Activated B cell treated with CpG ODN at 0.5 μM for 24 hours (primary cell): ENCODE data around the gene PYCARD. TPM values are rescaled to one million over a fixed set of nuclear protein-coding genes. Genes with fewer than 3 reads are reported as not detected.

ENCODE experiments used
- ATAC-seq: fragments of 200-7000 bp; cut with Tn5 transposase; one replicate; pipeline ENCODE4 v1.10.0; 2021; ENCODE audit warnings: low read depth, mild to moderate bottlenecking, moderate library complexity
- CTCF ChIA-PET: fragments of 350-600 bp; sonication (Branson Sonifier 250); formaldehyde crosslinking; loops from one replicate; lab custom pipeline; 2021; ENCODE audit warnings: antibody characterized with exemption; lab: Charles Lee
- POLR2A ChIA-PET: fragments of 350-600 bp; sonication (Branson Sonifier 250); formaldehyde crosslinking; loops from one replicate; lab custom pipeline; 2021; ENCODE audit warnings: antibody characterized with exemption; lab: Charles Lee
- DNase-seq: peaks from one replicate; pipeline ENCODE4 v3.0.0; 2022
- H3K27ac Mint-ChIP-seq: one replicate; pipeline ENCODE4 v1.8.0; 2020; ENCODE audit warnings: mixed read lengths
- H3K27me3 Mint-ChIP-seq: one replicate; pipeline ENCODE4 v1.8.0; 2021; ENCODE audit warnings: mixed read lengths
- H3K36me3 Mint-ChIP-seq: one replicate; pipeline ENCODE4 v1.8.0; 2021; ENCODE audit warnings: low read depth, mixed read lengths
- H3K4me1 Mint-ChIP-seq: one replicate; pipeline ENCODE4 v1.8.0; 2021; ENCODE audit warnings: mixed read lengths
- H3K4me3 Mint-ChIP-seq: one replicate; pipeline ENCODE4 v1.8.0; 2020; ENCODE audit warnings: mild to moderate bottlenecking, mixed read lengths
- H3K9me3 Mint-ChIP-seq: one replicate; pipeline ENCODE4 v1.8.0; 2020; ENCODE audit warnings: mixed read lengths
- CTCF ChIP-seq: fragments of 200-600 bp; IDR thresholded peaks from one replicate; pipeline ENCODE4 v1.8.0; 2022; ENCODE audit warnings: antibody characterized with exemption, mild to moderate bottlenecking
- intact Hi-C: fragments of 100-400 bp; cut with micrococcal nuclease; formaldehyde crosslinking; loops from one replicate; pipeline ENCODE4 v1.15.1; 2024
- total RNA-seq: library from RNA; stranded (reverse); gene quantifications from 2 replicates; pipeline ENCODE4 v1.2.3, GENCODE V29; 2022

Gene PYCARD
- total RNA-seq, 1 donor from 2014 or later = 21.7 TPM

GRCh38 chr16:31190061-31190460 is 12.5 kb downstream of the PYCARD start:
- intact Hi-C loops = no loop called here
- ChIA-PET CTCF (interaction anchor here (1.6 kb wide), 1 partner anchor 12 kb away, joined by 3 read pairs; the partner anchor contains the start of gene PYCARD), POLR2A (interaction anchor here (2.2 to 2.5 kb wide), 2 partner anchors 10 to 11 kb away, joined by 11 to 16 read pairs; partner anchors contain the start of gene FUS)
- ATAC-seq (no peak), DNase-seq (no peak)
- Mint-ChIP-seq H3K27ac (peak overlapping the region; percentile 59), H3K4me1 (peaks cover 37% of the 10 kb centered on the region), H3K36me3 (peaks cover 96% of the 10 kb centered on the region), H3K27me3 (no peaks in the 10 kb centered on the region), H3K9me3 (no peaks in the 10 kb centered on the region), H3K4me3 (no peak overlapping the region)
- TF ChIP-seq CTCF = no peak

- H3K36me3 Mint-ChIP-seq = peaks cover 98% of the 10 kb centered on the region
- TF ChIP-seq CTCF = no peak
- ATAC-seq (no peak), DNase-seq (no peak)
- no peak overlapping the region for H3K27ac Mint-ChIP-seq
- intact Hi-C loops = no loop called here
- H3K9me3 Mint-ChIP-seq = no peaks in the 10 kb centered on the region
- POLR2A ChIA-PET = interaction anchor here (2.2 to 2.5 kb wide), 2 partner anchors 9 to 12 kb away, joined by 11 to 16 read pairs; partner anchors contain the start of gene FUS
- peaks cover 37% of the 10 kb centered on the region for H3K4me1 Mint-ChIP-seq
- CTCF ChIA-PET = interaction anchor here (1.6 kb wide), 1 partner anchor 13 kb away, joined by 3 read pairs; the partner anchor contains the start of gene PYCARD
- no peaks in the 10 kb centered on the region for H3K27me3 Mint-ChIP-seq
- H3K4me3 Mint-ChIP-seq = no peak overlapping the region
Observed at GRCh38 chr16:31189412-31189778, 13.2 kb downstream of the PYCARD start.

GRCh38 chr16:31188450-31189411 is 13.8 kb downstream of the PYCARD start:
- H3K4me3 Mint-ChIP-seq = no peak overlapping the region

GRCh38 chr16:31187808-31188189 is 14.8 kb downstream of the PYCARD start:
- Mint-ChIP-seq H3K27ac (no peak overlapping the region), H3K27me3 (no peaks in the 10 kb centered on the region), H3K36me3 (peaks cover 97% of the 10 kb centered on the region), H3K4me3 (no peak overlapping the region), H3K4me1 (peaks cover 46% of the 10 kb centered on the region), H3K9me3 (no peaks in the 10 kb centered on the region)
- ChIA-PET CTCF (interaction anchor here (0.6 to 1.3 kb wide), 2 partner anchors 45 to 68 kb away, joined by 3 to 5 read pairs; no protein-coding TSS in a partner anchor), POLR2A (interaction anchor here (0.6 to 1.1 kb wide), 6 partner anchors 10 to 70 kb away, joined by 3 to 5 read pairs (median 5); partner anchors contain the start of genes KAT8 and PYCARD)
- intact Hi-C loops = no loop called here
- no peak for TF ChIP-seq CTCF
- ATAC-seq (no peak), DNase-seq (no peak)

More at GRCh38 chr16:31188450-31189411, 13.8 kb downstream of the PYCARD start:
- intact Hi-C loops = no loop called here
- peaks cover 41% of the 10 kb centered on the region for H3K4me1 Mint-ChIP-seq
- no peak for DNase-seq
- ChIA-PET CTCF (interaction anchor here (1.3 to 1.6 kb wide), 2 partner anchors 13 to 46 kb away, joined by 3 to 5 read pairs; partner anchors contain the start of gene PYCARD), POLR2A (interaction anchor here (0.6 to 2.5 kb wide), 3 partner anchors 8 to 198 kb away, joined by 3 to 16 read pairs (median 11); partner anchors contain the start of gene FUS)
- ATAC-seq = no peak
- H3K27me3 Mint-ChIP-seq = no peaks in the 10 kb centered on the region
- TF ChIP-seq CTCF = no peak
- H3K27ac Mint-ChIP-seq = no peak overlapping the region
- no peaks in the 10 kb centered on the region for H3K9me3 Mint-ChIP-seq
- peaks cover 96% of the 10 kb centered on the region for H3K36me3 Mint-ChIP-seq
